CD14-positive monocyte (primary cell): ENCODE data around the gene ALKAL2. TPM values are rescaled to one million over a fixed set of nuclear protein-coding genes. Genes with fewer than 3 reads are reported as not detected.

Experiments used
- DNase-seq, 3 donors: peaks; one replicate each; pipeline ENCODE4 v3.0.0-alpha.2; 2011 to 2022
- H2AFZ ChIP-seq: 2 replicates; pipeline ENCODE4 v1.6.0; 2012; ENCODE audit warnings: mild to moderate bottlenecking, low read depth, low read length, inconsistent platforms; ENCODE audit not compliant: insufficient read depth, poor library complexity, severe bottlenecking
- H3K27ac ChIP-seq, 2 donors: 1 replicate in 1 of 2; 2 replicates in 1 of 2; pipeline ENCODE4 v1.5.1; 2012 to 2013; ENCODE audit warnings: low read length in 2 of 2, control low read depth in 1 of 2, inconsistent platforms in 1 of 2, low read depth in 1 of 2, mild to moderate bottlenecking in 1 of 2
- H3K27me3 ChIP-seq, 2 donors: one replicate each; pipeline versions ENCODE4 v1.6.0 to v1.6.1; 2011 to 2013; ENCODE audit warnings: low read length in 2 of 2; ENCODE audit not compliant: control insufficient read depth in 2 of 2, insufficient read depth in 2 of 2
- H3K36me3 ChIP-seq, 2 donors: replicated peaks in 1 of 2; 1 replicate in 1 of 2; 2 replicates in 1 of 2; pipeline versions ENCODE4 v1.5.1 to v1.6.1; 2012 to 2013; ENCODE audit warnings: low read length in 2 of 2, control low read depth in 1 of 2, inconsistent platforms in 1 of 2, mild to moderate bottlenecking in 1 of 2; ENCODE audit not compliant: insufficient read depth in 2 of 2, control insufficient read depth in 1 of 2
- H3K4me1 ChIP-seq, 2 donors: 1 replicate in 1 of 2; 2 replicates in 1 of 2; pipeline versions ENCODE4 v1.5.1 to v1.6.1; 2012 to 2013; ENCODE audit warnings: low read length in 2 of 2, control low read depth in 1 of 2, inconsistent platforms in 1 of 2, mild to moderate bottlenecking in 1 of 2, moderate library complexity in 1 of 2; ENCODE audit not compliant: insufficient read depth in 2 of 2, control insufficient read depth in 1 of 2
- H3K4me2 ChIP-seq: replicated peaks from 2 replicates; pipeline ENCODE3; 2012; ENCODE audit warnings: low read length, moderate library complexity, mild to moderate bottlenecking; ENCODE audit not compliant: poor library complexity, severe bottlenecking; ENCODE audit errors: extremely low read depth
- H3K4me3 ChIP-seq, 3 experiments: fragments of 200-600 bp in 1 of 3; sonication (generic) in 1 of 3; replicated peaks in 1 of 3; 1 replicate in 2 of 3; 2 replicates in 1 of 3; pipeline ENCODE4 v1.5.1; 2011 to 2013; ENCODE audit warnings: low read length in 3 of 3, mild to moderate bottlenecking in 3 of 3, control low read depth in 2 of 3, low read depth in 2 of 3, inconsistent platforms in 1 of 3, moderate library complexity in 1 of 3
- H3K79me2 ChIP-seq: 2 replicates; pipeline ENCODE4 v1.6.0; 2012; ENCODE audit warnings: mild to moderate bottlenecking, control low read depth, inconsistent platforms, low read length, moderate library complexity; ENCODE audit not compliant: insufficient read depth
- H3K9ac ChIP-seq: 2 replicates; pipeline ENCODE4 v1.6.0; 2017; ENCODE audit warnings: low read length, mild to moderate bottlenecking; ENCODE audit not compliant: insufficient read depth, poor library complexity, severe bottlenecking
- H3K9me3 ChIP-seq, 2 donors: replicated peaks in 1 of 2; 1 replicate in 1 of 2; 2 replicates in 1 of 2; pipeline versions ENCODE4 v1.5.1 to v1.6.1; 2012 to 2013; ENCODE audit warnings: low read length in 2 of 2, control low read depth in 1 of 2; ENCODE audit not compliant: control insufficient read depth in 1 of 2, insufficient read depth in 1 of 2
- H4K20me1 ChIP-seq: 2 replicates; pipeline ENCODE4 v1.6.0; 2012; ENCODE audit warnings: mild to moderate bottlenecking, low read length, control low read depth, moderate library complexity; ENCODE audit not compliant: insufficient read depth
- H3K27ac Mint-ChIP-seq, 7 donors: one replicate each; pipeline ENCODE4 v1.8.0; 2020; ENCODE audit warnings: mild to moderate bottlenecking in 7 of 7, mixed read lengths in 7 of 7, moderate library complexity in 6 of 7, inconsistent platforms in 2 of 7
- H3K27me3 Mint-ChIP-seq, 3 donors: one replicate each; pipeline ENCODE4 v1.8.0; 2021 to 2022; ENCODE audit warnings: low read depth in 3 of 3, mild to moderate bottlenecking in 3 of 3, mixed read lengths in 3 of 3, moderate library complexity in 3 of 3, inconsistent platforms in 1 of 3
- H3K36me3 Mint-ChIP-seq, 2 donors: one replicate each; pipeline ENCODE4 v1.8.0; 2020; ENCODE audit warnings: mixed read lengths in 2 of 2, inconsistent platforms in 1 of 2, mild to moderate bottlenecking in 1 of 2
- H3K4me1 Mint-ChIP-seq: one replicate; pipeline ENCODE4 v1.8.0; 2020; ENCODE audit warnings: mild to moderate bottlenecking, mixed read lengths
- H3K4me3 Mint-ChIP-seq, 2 donors: one replicate each; pipeline ENCODE4 v1.8.0; 2020; ENCODE audit warnings: mild to moderate bottlenecking in 2 of 2, mixed read lengths in 2 of 2, moderate library complexity in 1 of 2
- H3K9me3 Mint-ChIP-seq, 7 donors: one replicate each; pipeline ENCODE4 v1.8.0; 2020 to 2022; ENCODE audit warnings: mixed read lengths in 7 of 7, mild to moderate bottlenecking in 6 of 7, moderate library complexity in 6 of 7, inconsistent platforms in 2 of 7
- WGBS: methylation state at CpG from one replicate; pipeline ENCODE4 v1.1.5; 2013; ENCODE audit warnings: missing lambda C conversion rate; ENCODE audit not compliant: insufficient coverage; 5-methylcytosine and 5-hydroxymethylcytosine counted together
- intact Hi-C, 2 donors: fragments of 100-400 bp; cut with micrococcal nuclease; formaldehyde crosslinking; loops; one replicate each; pipeline versions ENCODE4 v1.15.0 to v1.15.1; 2023
- polyA plus RNA-seq, 3 donors: library from polyadenylated mRNA; depleted of rRNA in 1 of 3; unstranded in 2 of 3; stranded (reverse) in 1 of 3; fragments of 300-500 nt in 2 of 3; fragments of >200 nt in 1 of 3; fragmentation: Illumina TruSeq in 2 of 3; gene quantifications; 1 replicate in 2 of 3; 2 replicates in 1 of 3; pipeline ENCODE4 v1.2.3, GENCODE V29; 2012 to 2021
- TF ChIP-seq, protein P1 (sequence below): fragments of 200-600 bp; IDR thresholded peaks from one replicate; pipeline ENCODE4 v1.8.0; 2022; ENCODE audit warnings: antibody characterized with exemption, mild to moderate bottlenecking

Gene ALKAL2
- polyA plus RNA-seq, 3 donors, result not detected

DNA sequence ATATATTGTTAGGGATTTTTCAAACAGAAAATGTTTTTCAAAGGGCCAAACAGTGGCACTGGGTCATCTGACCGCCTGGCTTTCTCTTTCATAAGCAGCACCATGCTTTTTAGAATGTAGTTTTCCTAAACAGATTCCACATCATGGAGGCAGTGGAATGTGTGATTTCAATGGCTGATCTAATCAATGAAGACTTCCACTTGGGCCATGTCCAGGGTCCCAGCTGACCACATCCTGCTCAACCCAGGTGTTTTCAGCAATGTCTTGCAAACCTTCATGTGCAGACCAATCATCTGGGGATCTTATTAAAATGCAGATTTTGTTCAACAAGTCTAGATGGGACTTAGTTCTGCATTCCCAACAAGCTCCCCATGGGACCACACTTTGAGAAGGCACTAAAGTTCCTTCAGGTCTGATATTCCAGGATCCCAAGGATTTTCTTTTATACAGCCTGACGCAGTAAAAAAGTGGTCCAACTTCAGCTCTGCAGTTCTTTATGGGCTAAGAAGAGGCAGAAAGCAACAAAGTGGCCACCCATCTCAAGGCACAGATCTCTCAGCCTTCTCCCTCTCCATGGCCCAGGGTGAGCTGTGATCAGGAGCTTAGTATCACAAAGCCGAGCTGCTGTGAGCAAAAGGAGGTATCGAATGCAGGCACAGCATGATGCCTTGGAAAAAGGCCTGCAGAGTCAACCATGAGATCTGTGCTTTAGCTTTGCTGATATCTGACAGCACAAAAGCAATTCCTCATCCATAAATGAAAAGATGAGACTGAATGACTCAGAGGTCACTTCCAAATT is 3.7 kb downstream of the ALKAL2 start:
- Histone ChIP-seq H3K4me3 (no peak overlapping the region), H3K27me3 (peaks cover 21 to 32% of the 10 kb centered on the region in 2 donors), H3K9ac (no peak overlapping the region), H3K4me1 (peaks cover 0 to 2% of the 10 kb centered on the region in 2 donors), H3K79me2 (no peaks in the 10 kb centered on the region), H3K4me2 (no peak overlapping the region), H4K20me1 (no peaks in the 10 kb centered on the region), H3K9me3 (peaks cover 0 to 9% of the 10 kb centered on the region in 2 donors), H3K36me3 (peaks cover 29 to 32% of the 10 kb centered on the region in 2 donors), H2AFZ (no peak overlapping the region), H3K27ac (no peak overlapping the region)
- Mint-ChIP-seq H3K4me3 (no peak overlapping the region), H3K36me3 (peaks cover 35 to 38% of the 10 kb centered on the region in 2 donors), H3K27ac (no peak overlapping the region), H3K27me3 (peaks cover 21 to 39% (median 22%) of the 10 kb centered on the region in 3 donors), H3K4me1 (no peaks in the 10 kb centered on the region), H3K9me3 (peaks cover 0 to 4% (median 0%) of the 10 kb centered on the region in 7 donors)
- intact Hi-C loops, result no loop called here
- TF ChIP-seq, protein P1, sequence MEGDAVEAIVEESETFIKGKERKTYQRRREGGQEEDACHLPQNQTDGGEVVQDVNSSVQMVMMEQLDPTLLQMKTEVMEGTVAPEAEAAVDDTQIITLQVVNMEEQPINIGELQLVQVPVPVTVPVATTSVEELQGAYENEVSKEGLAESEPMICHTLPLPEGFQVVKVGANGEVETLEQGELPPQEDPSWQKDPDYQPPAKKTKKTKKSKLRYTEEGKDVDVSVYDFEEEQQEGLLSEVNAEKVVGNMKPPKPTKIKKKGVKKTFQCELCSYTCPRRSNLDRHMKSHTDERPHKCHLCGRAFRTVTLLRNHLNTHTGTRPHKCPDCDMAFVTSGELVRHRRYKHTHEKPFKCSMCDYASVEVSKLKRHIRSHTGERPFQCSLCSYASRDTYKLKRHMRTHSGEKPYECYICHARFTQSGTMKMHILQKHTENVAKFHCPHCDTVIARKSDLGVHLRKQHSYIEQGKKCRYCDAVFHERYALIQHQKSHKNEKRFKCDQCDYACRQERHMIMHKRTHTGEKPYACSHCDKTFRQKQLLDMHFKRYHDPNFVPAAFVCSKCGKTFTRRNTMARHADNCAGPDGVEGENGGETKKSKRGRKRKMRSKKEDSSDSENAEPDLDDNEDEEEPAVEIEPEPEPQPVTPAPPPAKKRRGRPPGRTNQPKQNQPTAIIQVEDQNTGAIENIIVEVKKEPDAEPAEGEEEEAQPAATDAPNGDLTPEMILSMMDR, result no peak
- no CpG with 5 or more reads among the region's 4 CpGs for WGBS
- no peak for DNase-seq

DNA sequence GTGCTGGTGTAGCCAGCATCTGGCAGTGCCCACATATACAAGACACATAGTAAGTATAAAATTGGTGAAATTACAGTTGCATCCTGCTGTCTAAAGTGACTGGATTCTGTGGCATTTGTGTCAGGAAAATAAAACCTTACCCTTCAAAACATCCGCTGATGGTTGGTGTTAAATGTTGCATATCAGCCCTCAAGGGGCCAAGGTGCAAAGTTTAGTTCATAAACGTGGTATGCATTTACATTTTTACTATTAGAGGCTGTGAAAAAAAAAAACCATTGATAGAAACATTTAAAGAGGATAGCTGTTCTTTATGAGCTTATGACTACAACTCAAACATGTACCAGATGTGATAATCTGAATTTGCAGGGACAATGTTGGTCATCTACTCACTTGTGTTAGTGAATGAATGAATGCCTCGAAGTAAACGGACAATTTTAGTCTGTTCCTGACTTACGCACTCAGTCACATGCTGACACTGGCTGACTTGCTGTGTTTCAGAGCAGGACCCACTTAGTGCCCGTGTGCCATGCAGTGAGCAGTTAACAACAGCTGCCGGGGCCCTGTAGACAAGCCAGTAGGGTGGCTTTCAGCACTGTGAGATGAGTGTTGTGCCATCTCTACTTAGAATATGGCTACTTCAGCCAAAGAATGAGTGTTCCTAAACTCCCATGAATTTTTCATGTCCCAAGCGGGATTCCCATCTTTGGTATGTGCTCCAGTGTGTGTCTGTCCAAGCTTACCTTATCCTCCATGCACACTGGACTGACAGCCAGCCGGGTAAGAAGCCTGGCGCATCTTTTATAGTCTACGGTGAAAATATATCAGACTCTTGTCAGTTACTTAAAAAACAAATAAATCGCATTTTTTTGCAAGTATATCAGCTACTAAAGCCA is 5.3 kb downstream of the ALKAL2 start:
- Mint-ChIP-seq H3K4me3 (no peak overlapping the region), H3K4me1 (no peaks in the 10 kb centered on the region), H3K27ac (no peak overlapping the region), H3K9me3 (peaks cover 0 to 4% (median 0%) of the 10 kb centered on the region in 7 donors), H3K36me3 (peaks cover 48 to 51% of the 10 kb centered on the region in 2 donors), H3K27me3 (peaks cover 19 to 29% (median 22%) of the 10 kb centered on the region in 3 donors)
- peaks cover 45 to 48% of the 10 kb centered on the region in 2 donors for H3K36me3 ChIP-seq
- TF ChIP-seq, protein P1, result no peak
- no peak overlapping the region for H3K4me3 ChIP-seq
- H3K79me2 ChIP-seq, result no peaks in the 10 kb centered on the region
- H4K20me1 ChIP-seq, result no peaks in the 10 kb centered on the region
- H3K4me2 ChIP-seq, result no peak overlapping the region
- no peaks in the 10 kb centered on the region for H3K4me1 ChIP-seq
- no peak for DNase-seq
- peaks cover 18 to 29% of the 10 kb centered on the region in 2 donors for H3K27me3 ChIP-seq
- 100% methylated on average over 7 of the region's 12 CpGs for WGBS
- peaks cover 0 to 8% of the 10 kb centered on the region in 2 donors for H3K9me3 ChIP-seq
- intact Hi-C loops, result no loop called here
- no peak overlapping the region for H2AFZ ChIP-seq
- H3K27ac ChIP-seq, result no peak overlapping the region
- no peak overlapping the region for H3K9ac ChIP-seq
